GM21526 (cell line): ENCODE measurements around the gene TNIP1.

ENCODE experiments used
- ATAC-seq: cut with Tn5 transposase; IDR thresholded peaks from one replicate; pipeline ENCODE4 v1.9.1; 2021; ENCODE audit warnings: moderate library complexity; ENCODE audit not compliant: unreplicated experiment, low FRiP score

Gene TNIP1

DNA sequence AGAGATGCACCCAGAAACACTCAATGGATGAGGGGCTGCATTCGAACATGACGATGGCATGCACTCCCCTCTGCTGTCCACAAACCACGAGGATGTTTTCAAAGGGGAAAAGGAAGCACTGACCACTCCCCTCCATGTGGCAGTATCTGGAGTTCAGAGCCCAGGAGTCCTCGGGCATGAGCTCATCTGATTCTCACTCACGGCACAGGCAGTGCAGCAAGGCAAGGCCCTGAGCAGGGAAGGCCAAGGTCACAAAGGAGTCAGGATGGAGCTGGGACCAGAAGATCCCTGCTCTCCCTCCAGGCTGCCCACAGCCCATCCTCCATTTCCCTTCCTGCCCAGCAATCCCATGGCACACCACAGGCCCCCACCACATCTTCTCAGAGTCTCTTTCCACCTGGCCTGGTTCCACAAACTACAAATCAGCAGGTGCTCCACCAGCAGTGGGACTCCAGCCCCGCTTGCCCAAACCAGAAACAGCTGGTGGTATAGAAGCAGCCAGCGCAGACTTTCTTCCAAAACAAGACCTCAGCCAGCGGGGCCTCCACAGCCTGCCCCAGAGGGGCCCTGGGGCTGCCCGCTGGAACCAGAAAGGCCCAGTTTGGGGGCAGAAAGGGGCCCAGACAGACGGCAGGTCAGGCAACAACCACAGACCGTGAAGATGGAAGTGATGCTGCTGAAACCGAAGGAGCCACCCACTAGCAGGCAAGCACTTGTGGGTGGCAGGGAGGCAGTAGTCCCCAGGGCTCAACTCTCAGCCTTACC is 12.2 kb downstream of the TNIP1 start:
- ATAC-seq, result peak; percentile 42

DNA sequence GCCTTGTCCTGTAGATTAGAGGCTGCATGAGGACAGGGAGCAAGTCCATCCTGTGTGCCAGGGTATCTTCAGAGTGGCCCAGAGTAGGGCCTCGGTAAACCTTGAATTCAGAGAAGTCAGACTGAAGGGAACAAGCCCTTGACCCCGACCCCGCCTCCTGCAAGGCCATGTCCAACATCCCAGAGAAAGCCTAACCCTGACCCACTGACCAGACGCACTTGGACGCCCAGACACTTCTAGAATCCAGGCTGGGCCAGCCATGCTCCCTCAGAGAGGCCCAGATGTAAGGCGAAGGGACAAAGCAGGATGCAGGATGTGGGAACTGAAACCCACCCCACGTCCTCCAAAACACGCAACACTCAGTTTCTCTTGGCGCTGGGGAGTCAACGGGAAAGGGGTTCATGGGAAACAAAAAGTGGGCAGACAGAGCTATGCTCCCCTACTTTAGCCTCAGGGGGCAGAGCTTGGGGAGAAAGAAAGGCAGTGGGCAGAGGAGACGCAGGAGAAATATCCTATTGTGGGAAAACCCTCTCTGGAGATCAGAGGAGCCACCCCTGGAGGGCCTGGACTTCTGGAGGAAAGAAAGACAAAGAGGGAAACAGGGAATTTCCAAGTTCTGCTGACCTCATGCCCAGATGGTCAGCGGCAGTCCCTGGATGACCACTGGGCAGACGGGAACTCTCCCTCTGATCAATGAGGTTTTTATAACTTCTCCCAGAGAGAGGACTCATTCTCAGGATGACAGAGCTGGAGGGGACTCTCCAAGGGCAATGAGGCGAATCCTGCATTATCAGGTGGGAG is 13.0 kb downstream of the TNIP1 start:
- ATAC-seq, result no peak

DNA sequence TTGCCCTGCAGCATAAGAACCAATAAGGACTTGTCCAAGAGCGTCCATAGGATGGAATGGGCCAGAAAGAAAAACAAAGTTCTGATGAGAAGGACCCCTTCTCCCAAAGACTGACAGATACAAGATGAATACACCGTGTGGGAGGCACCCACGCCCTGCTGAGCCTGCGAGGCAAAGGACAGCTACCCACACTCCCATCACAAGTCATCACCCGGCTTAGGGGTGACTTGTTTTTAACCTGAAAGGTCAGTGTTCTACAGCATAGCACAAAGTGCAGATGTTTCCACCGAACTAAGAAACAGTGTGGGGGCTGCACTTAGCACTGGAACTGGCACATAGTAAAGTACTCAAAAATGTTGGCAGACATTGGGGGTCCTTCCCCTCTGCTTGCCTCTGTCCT is 13.9 kb downstream of the TNIP1 start:
- ATAC-seq, result no peak

DNA sequence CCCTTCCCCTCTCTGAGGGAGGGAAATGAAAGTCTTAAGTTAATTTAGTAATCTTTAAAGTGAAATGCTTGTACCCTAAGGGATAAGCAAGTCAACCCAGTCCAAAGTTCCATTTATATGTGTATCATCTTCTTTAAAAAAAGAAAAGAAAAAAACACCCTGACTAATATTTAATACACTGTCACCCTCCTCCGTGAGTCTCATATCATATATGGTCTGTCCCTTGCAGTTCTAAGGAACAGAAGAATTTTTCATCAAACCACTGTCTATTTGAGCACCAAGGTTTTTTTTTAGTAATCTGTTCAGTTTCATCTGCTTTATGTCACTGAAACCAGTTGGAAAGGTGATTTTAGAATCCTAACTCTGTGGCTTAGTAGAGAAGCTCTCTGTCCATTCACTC is 15.2 kb downstream of the TNIP1 start:
- ATAC-seq, result no peak

DNA sequence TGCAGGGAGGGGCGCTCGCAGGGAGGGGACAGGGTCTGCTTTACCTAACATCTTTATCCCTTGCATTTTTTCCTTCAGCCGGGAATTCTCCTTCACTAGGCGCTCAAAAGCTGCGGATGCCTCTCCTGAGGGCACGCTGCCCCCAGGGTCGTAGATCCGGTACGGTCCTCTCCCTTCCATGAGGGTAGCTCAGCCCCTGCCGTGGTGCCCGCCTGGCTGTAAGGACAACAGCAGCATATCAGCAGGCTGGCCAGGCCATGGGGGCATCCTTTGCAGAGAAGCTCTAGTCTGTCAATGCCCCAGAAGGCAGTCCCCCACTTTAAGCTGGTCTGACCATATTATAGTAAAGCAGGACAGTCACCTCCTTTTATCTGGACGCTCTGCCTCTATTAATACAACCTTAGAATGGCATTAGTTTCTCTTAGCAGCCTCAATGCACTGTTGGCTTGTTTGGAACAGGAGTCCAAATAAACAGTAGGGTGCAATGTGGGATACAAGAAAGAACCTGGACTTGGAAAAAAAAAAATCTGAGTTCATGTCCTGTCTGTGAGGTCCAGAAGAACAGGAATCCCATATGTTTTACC is 15.8 kb downstream of the TNIP1 start:
- no peak for ATAC-seq

DNA sequence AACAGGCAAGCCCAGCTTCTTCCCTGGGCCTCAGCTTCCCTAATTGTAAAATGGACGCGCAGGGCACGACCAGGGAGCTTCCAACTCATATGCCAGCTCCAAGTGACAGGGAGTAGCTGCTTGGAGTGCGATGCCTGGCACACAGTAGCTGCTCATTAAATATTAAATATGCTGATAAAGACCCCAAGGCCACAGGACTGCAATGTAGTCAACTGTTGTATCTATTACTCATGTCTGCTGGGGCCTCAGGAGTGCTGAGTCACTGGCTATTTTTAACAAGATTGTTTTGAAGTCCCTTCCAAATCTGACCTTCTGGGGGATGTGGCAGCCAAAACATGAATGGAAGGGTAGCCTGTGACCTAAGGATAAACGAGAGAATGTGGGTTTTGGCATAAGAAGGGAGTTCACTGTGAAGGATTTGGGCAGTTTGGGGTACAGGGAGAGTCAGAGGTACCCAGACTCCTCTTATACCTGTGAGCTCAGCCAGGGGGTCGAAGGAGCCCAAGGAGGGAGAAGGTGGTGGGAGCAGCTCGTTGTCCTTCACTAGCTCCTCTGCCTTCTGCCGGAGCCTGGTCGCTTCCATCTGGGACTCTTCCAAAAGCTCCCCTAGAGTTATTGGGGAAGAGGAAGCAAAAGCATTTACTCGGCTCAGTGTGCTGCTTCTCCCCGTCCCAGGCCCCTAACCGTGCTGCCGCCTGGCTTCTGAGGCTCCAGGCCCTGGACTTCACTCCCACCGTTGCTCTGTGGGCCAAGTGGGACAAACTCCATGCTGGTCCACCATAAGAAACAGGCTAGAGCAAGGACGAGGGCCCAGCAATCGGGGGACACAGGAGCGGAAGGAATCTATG is 17.5 kb downstream of the TNIP1 start:
- no peak for ATAC-seq

DNA sequence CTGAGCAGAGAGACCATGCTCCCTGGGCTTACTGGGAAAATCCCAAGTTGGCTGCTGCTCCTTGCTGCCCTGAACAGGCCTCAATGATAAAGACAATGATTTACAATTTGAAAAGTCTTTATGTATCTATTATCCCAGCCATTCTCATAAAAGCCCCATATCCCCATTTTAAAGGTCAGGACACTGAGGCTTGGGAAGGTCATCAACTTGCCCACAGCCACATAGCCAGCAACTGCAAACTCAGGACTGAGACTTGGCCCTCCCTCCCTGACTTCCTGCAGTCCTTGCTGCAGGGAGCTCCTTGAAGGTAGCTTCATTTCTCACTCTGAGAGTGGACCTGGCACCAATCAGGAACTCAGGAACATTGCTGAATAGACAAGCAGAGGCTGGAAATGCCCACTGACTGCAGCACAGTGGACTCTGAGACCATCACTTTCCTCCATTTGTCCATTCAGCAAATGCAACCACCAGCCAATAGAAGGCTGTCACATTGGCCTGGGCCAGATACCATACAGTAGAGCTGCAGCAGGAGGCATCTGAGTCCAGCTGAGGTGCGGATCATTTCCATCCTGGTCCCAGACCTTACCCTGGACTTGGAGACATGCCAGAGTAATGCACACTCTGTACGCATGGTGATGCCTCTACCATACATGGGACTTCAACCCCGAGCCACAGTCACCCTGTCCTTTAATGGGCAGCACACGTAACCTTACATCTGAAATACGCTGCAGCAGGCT is 18.3 kb downstream of the TNIP1 start:
- no peak for ATAC-seq

DNA sequence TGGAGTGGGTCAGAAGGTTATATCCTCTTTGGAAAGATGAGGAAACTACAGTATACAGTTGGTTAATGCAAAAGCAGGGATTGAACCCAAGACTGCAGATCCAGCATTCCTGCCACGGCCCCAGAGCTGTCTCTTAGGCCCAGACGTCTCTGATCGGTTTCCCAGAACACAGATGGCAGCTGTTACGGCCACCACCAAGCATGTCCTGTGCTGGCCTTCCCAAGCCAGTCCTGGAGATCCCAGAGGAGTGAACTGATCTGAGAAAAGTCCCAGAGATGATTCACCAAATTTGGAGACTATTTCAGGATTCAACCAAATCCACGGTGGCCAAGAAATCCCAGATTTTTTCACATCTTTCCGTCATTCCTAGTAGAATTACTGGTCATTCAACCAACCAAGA is 20.1 kb downstream of the TNIP1 start:
- no peak for ATAC-seq

DNA sequence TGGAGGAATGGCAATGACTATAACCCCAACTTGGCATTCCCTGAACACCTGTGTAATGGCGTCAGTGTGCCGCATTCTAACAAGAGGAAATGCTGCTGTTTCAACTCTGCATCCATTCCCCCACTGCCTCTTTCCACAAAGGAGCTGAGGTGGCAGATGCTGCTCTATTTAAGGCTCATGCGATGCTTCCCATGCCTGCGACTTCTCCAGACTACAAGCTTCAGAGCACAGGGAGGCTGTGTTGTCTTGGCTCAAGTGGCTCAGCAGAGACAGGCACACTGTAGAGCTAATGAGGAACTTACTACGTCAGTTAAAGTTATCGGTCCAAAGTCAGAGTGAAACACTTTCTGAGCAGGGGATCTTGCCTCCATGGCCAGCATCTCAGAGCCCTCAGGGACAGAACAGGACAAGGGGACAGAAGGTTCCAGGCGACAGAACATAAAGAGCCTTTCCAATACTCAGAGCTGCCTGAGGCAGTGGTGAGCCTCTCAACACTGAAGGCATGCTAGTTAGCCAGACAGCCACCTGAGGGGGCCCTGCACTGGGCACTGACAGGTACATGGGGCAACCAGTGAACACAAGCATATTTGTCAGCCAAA is 21.8 kb downstream of the TNIP1 start:
- no peak for ATAC-seq

DNA sequence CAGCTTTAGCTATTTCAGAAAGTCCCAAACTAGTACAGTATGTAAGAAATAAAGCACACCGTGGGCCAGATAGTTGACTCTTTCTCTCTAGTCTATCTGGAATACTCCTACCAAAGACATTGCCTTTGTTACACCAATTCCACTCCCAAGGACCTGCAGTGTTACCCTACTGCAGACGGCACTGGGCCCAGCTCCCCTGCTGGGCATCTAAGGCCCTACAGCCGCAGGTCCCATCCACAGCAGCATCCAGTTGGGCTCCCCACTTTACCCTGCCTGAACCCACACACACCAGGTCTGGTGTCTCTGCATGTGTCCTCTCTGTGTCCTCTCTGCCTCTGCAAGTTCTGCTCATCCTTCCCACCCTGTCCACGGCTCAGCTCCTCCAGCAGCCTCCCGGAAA is 22.5 kb downstream of the TNIP1 start:
- no peak for ATAC-seq

DNA sequence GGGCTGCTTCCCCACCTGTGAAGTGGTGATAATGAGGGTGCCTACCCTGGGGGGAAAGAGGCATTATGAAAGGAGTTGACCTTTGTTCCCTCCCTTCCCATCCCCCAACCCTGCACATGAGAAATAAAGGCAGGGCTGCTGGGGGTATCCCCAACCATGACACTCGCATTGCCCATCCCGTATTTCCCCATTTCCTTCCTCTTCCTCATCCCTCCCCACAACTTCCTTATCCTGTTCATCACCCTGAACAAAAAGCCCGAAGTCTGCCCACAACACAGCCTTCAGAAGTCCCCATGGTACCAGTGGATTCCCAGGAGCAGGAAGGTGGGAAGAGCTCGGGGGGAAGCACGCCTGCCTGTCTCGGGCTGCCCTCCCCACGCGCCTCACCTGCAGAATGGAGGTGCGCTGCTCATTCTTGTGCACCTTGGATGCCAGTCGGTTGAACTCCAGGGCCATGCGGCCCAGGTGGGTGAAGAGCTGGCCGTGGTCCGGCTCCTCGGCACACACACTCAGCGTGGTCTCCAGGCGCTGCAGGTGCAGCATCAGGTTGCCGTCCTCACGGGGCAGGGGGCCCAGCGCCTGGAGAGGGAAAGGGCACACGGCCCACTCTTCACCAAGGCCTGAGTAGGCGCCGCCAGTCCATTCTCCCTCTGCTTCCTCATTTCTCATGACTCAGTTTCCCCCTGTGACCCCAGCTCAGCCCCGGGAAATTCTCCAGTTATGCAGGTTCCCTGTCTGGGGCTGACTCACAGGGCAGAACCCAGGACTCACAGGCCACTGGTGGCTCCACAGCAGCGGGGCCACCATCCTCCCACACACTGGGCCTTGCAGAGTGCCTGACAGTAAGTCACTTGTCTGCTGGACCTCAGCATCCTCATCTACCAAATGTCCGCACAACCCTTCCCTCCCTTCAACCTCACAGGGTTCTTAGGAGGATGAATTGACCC is 24.2 kb downstream of the TNIP1 start:
- ATAC-seq, result no peak

DNA sequence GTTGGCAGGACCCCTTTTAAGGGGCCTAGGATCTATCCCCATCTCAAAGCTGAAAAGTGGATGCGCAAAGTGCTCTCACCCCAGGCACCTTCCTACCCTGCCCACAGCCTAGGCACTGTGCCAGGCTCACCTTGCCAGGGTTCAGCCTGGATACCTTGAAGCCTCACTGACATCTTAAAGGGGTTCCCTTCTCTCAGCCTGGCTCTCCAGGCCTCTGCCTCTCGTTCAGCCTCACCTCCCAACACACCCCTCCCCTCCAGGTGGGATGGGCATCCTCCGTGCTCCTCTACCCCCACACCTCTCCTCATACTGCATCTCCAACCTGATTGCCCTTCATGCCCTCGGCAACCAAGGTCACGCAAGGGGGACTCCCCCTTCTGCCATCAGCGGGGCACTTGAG is 25.5 kb downstream of the TNIP1 start:
- ATAC-seq, result no peak

DNA sequence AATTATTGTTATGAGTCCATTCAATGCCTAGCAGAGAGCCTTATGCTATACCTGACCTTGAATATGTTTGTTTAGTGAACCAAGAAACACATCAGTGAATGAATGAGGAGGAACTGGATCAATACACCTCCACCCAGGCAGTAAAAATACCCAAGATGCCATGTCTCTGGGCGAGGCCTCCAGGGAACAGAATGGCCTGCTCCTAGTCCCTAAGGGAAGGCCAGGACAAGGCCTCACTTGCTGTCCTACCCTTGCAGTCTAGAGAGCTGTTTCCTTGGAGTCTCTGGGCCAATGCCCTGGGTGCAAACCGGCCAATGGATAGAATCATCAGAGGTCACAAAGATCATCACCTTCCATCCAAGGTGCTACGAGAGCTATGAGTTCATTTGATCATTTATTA is 26.1 kb downstream of the TNIP1 start:
- no peak for ATAC-seq

DNA sequence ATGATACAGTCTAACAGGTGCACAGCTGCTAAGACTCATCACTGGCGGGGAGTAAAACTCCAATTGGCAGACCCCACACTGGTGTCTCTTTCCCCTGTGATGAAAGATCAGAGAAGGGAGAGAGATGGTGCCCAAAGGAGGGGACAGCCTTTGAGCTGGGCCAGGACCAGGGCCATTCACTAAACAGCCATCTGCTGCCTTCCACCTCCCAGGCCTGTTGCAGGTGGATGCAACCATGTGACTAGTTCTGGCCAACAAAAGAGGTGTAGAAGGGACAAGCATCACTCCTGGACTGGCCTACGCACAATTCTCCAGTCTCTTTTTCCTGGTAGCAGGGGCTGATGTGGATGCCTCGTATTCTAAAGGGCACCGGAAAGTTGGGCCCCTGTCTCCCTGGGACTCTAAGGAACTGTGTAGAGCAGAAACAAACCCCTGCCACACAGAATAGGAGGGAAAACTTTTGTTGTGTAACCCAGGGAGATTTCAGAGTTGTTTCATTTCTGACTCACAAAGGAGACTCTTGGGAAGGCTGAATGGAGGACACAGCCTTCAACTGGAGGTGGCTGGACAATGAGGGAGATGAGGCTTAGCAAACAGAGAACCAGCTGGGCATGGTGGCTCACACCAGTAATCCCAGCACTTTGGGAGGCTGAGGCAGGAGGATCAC is 26.9 kb downstream of the TNIP1 start:
- ATAC-seq, result no peak

DNA sequence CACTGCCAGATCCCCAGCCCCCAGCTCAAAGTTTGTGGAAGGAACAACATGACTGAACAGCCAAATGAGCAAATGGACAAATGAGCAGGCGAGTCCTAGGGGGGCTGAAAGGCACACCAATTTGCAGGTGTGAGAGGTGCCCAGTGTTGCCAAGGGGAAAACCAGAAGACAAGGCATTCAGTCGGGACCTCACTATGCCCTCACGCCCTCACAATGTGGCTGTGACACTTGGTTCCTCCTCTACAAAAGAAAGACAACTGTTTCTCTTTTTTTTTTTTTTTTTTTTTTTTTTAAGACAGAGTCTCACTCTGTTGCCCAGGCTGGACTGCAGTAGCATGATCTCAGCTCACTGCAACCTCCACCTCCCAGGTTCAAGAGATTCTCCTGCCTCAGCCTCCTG is 28.0 kb downstream of the TNIP1 start:
- no peak for ATAC-seq

DNA sequence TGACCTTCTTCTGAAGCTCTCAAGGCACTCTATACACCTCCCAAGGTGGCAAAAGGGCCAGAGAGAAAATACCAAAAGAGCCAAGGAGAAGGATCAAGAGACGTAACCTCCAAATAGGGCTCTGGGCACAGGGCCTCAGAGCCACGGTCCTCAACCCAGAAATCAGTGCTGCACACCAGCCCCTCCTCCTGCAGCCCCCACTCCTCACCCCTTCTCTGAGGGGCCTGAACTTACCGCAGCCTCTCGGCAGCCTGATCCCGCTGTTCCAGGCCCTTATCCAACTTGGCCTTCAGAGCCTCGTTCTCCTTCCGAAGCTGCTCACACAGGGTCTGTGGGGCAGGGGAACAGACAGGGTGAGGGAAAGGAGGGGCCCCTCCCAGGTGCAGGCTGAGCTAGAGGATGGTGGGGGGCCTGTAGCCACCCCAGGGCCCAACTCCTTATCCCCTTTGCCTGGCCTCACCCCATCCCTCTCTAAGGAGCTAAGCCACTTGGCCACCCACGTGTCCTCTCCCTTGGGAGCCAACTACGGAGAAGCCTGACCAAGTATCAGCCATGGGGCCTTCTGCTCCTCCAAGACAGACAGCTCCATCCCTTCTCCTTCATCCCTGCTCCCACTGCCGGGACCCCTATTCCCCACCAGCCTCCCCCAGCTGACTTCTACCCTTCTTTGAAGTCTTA is 28.8 kb downstream of the TNIP1 start:
- ATAC-seq, result no peak

DNA sequence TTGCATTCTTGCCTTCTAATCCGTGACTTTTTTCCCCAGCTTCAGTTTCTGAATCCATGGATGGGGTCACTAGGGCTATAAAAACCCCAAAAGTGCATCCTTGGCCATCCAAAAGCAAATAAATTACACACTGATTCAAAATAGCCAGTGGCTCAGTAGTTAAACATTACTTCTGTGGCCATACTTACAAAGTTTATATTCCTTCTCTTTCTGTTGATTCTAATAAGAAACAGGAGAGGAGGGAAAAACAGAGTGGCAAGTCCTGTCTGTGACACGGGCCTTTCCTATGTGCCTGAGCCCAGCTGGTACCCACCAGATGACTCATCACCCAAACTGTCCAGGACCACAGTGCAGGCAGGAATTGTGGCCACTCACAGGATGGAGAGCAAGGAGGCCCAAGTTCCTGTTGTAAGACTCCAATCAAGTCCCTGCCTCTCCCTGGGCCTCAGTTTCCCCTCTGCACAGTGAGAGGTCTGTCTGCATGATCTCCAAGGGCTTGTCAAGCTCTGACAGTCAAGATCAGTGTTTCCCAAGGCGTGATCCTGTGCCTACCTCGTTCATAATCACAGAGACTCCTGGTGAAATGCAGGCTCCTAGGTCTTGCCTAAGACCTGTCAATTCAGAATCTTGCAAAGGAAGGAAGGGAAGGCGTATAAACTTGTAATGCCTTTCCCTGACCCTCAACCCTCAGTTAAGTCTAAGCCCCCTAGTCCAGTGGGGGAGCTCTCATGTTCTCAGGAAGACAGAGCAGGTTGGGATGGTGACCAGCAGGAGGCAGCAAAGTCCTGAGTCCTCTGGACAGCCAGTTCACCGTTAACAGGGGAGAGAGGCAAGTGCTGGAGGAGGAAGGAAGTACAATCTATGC is 29.5 kb downstream of the TNIP1 start:
- peak; percentile 65 for ATAC-seq
